Measurements from ENCODE around the gene PRR20B. TPM values are rescaled to one million over a fixed set of nuclear protein-coding genes. Genes with fewer than 3 reads are reported as not detected.
"Not testable (repeated sequence)": the region's sequence is repeated elsewhere in the genome, so short reads cannot be mapped to it uniquely, and the experiment has no call there.

The PRR20B gene
- polyA plus RNA-seq, 1 of the 3 experiments (the other 2 are of a cell fraction) = not detected

DNA sequence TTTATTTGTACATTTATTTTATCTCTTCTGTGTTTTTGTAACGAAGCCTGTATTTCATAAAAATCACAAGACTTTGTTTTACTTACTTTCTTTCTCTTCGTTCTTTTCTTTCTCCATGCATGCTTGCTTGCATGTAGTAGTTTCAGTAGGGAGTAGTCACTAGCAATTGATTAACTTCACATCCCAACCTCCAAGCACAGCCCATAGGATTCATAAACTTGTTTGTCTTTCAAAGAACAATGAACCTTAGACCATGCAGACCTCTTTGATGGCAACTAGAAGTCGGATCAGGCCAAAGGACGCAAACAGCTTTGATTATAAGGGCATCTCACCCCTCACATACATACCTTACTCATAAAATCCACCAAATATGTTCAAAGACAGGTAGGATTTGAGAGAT, 9.7 kb upstream of the PRR20B start:
- TF ChIP-seq, protein P1, sequence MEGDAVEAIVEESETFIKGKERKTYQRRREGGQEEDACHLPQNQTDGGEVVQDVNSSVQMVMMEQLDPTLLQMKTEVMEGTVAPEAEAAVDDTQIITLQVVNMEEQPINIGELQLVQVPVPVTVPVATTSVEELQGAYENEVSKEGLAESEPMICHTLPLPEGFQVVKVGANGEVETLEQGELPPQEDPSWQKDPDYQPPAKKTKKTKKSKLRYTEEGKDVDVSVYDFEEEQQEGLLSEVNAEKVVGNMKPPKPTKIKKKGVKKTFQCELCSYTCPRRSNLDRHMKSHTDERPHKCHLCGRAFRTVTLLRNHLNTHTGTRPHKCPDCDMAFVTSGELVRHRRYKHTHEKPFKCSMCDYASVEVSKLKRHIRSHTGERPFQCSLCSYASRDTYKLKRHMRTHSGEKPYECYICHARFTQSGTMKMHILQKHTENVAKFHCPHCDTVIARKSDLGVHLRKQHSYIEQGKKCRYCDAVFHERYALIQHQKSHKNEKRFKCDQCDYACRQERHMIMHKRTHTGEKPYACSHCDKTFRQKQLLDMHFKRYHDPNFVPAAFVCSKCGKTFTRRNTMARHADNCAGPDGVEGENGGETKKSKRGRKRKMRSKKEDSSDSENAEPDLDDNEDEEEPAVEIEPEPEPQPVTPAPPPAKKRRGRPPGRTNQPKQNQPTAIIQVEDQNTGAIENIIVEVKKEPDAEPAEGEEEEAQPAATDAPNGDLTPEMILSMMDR (IDR thresholded peaks at IDR 0.05) = no peak
- no peak for TF ChIP-seq MXI1 (IDR thresholded peaks at IDR 0.05; ENCODE audit: low read depth, low read length)
- TF ChIP-seq MEF2A (IDR thresholded peaks at IDR 0.05; ENCODE audit: borderline replicate concordance, low read depth) = no peak
- TF ChIP-seq YY1 (IDR thresholded peaks at IDR 0.05; ENCODE audit: low read depth) = no peak
- TF ChIP-seq EP300 (IDR thresholded peaks at IDR 0.05; ENCODE audit: borderline replicate concordance in 1 of 2, low read depth in 1 of 2, low read length in 1 of 2) = no peak
- no peak for TF ChIP-seq RAD21 (IDR thresholded peaks at IDR 0.05; ENCODE audit: low read length)
- no peak for TF ChIP-seq RFX5 (IDR thresholded peaks at IDR 0.05; ENCODE audit: low read length)
- no peak for TF ChIP-seq SIN3A (IDR thresholded peaks at IDR 0.05; ENCODE audit: borderline replicate concordance, low read depth, low read length)
- no peak for TF ChIP-seq TAF1 (IDR thresholded peaks at IDR 0.05; ENCODE audit: borderline replicate concordance, low read depth, low read length)
- no peaks in the 10 kb centered on the region for H3K79me2 ChIP-seq (ENCODE audit: insufficient read depth)
- no peak overlapping the region for H3K27ac ChIP-seq (ENCODE audit: low read depth in 2 of 2, low read length in 1 of 2)
- POLR2A ChIA-PET = no interaction called here
- no peak overlapping the region for H3K4me2 ChIP-seq
- H3K36me3 ChIP-seq (replicated peaks in 1 of 2; ENCODE audit: control insufficient read depth in 1 of 2, insufficient read depth in 2 of 2, low read length in 1 of 2) = no peaks in the 10 kb centered on the region
- H3K27me3 ChIP-seq (ENCODE audit: insufficient read depth) = no peaks in the 10 kb centered on the region
- no peak for DNase-seq
- CTCF ChIA-PET = no interaction called here
- H2AFZ ChIP-seq (ENCODE audit: low read depth) = no peak overlapping the region
- no peak overlapping the region for H3K9ac ChIP-seq
- no peaks in the 10 kb centered on the region for H4K20me1 ChIP-seq (ENCODE audit: insufficient read depth)
- H3K9me2 ChIP-seq = no peaks in the 10 kb centered on the region
- H3K4me3 ChIP-seq (ENCODE audit: low read depth in 2 of 2, low read length in 1 of 2) = no peak overlapping the region
- H3K4me1 ChIP-seq (ENCODE audit: control insufficient read depth in 1 of 2, insufficient read depth in 2 of 2, low read depth in 1 of 2, low read length in 1 of 2) = no peaks in the 10 kb centered on the region
- no peaks in the 10 kb centered on the region for H3F3A ChIP-seq (replicated peaks; ENCODE audit: insufficient read depth)
- H3K9me3 ChIP-seq = no peaks in the 10 kb centered on the region
- 2% methylated on average over 4 of the region's 4 CpGs for WGBS (ENCODE audit: low lambda C conversion rate)

GRCh38 chr13:57138988-57139387, 8.3 kb upstream of the PRR20B start:
- Histone ChIP-seq H3K4me2 (no peak overlapping the region), H3K4me3 (ENCODE audit: low read depth in 2 of 2, low read length in 1 of 2) (no peak overlapping the region), H3K9me2 (no peaks in the 10 kb centered on the region), H2AFZ (ENCODE audit: low read depth) (no peak overlapping the region), H3K79me2 (ENCODE audit: insufficient read depth) (no peaks in the 10 kb centered on the region), H3K27me3 (ENCODE audit: insufficient read depth) (no peaks in the 10 kb centered on the region), H3K36me3 (replicated peaks in 1 of 2; ENCODE audit: control insufficient read depth in 1 of 2, insufficient read depth in 2 of 2, low read length in 1 of 2) (no peaks in the 10 kb centered on the region), H3K9me3 (no peaks in the 10 kb centered on the region), H3K9ac (no peak overlapping the region), H3K4me1 (ENCODE audit: control insufficient read depth in 1 of 2, insufficient read depth in 2 of 2, low read depth in 1 of 2, low read length in 1 of 2) (no peaks in the 10 kb centered on the region), H4K20me1 (ENCODE audit: insufficient read depth) (no peaks in the 10 kb centered on the region), H3F3A (replicated peaks; ENCODE audit: insufficient read depth) (no peaks in the 10 kb centered on the region), H3K27ac (ENCODE audit: low read depth in 2 of 2, low read length in 1 of 2) (no peak overlapping the region)
- 22% methylated on average over 5 of the region's 5 CpGs for WGBS (ENCODE audit: low lambda C conversion rate)
- no peak for DNase-seq
- TF ChIP-seq RCOR1 (IDR thresholded peaks at IDR 0.05; ENCODE audit: low read length) (no peak), REST (IDR thresholded peaks at IDR 0.05; ENCODE audit: low read depth, low read length) (no peak), NFIC (IDR thresholded peaks at IDR 0.05; ENCODE audit: borderline replicate concordance) (no peak)
- CTCF ChIA-PET = no interaction called here
- POLR2A ChIA-PET = no interaction called here

DNA sequence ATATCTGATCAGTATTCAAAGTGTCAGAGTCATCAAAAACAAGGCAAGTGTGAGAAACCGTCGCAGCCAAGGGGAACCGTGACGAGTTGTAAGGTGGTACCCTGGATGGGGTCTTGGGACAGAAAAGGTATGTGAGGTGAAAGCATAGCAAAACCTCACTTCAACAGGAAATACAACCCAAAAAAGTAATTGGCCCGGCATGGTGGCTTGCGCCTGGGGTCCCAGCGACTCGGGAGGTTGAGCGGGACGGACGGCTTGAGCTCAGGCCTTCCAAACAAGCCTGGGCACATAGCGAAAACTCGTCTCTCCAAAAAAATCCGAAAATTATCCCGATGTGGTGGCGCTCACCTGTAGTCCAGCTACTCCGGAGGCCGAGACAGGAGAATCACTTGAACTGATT, 7.5 kb upstream of the PRR20B start:
- H3K4me2 ChIP-seq; DNase-seq; CTCF ChIA-PET; H3K79me2 ChIP-seq (ENCODE audit: insufficient read depth); H2AFZ ChIP-seq (ENCODE audit: low read depth); H3K4me3 ChIP-seq (ENCODE audit: low read depth in 2 of 2, low read length in 1 of 2); H3K9me2 ChIP-seq; H3F3A ChIP-seq (replicated peaks; ENCODE audit: insufficient read depth); POLR2A ChIA-PET; H3K27ac ChIP-seq (ENCODE audit: low read depth in 2 of 2, low read length in 1 of 2); H3K27me3 ChIP-seq (ENCODE audit: insufficient read depth); H4K20me1 ChIP-seq (ENCODE audit: insufficient read depth); H3K36me3 ChIP-seq (replicated peaks in 1 of 2; ENCODE audit: control insufficient read depth in 1 of 2, insufficient read depth in 2 of 2, low read length in 1 of 2); H3K9ac ChIP-seq; H3K4me1 ChIP-seq (ENCODE audit: control insufficient read depth in 1 of 2, insufficient read depth in 2 of 2, low read depth in 1 of 2, low read length in 1 of 2); H3K9me3 ChIP-seq: not testable (repeated sequence)
- WGBS (ENCODE audit: low lambda C conversion rate) = 49% methylated on average over 5 of the region's 18 CpGs

DNA sequence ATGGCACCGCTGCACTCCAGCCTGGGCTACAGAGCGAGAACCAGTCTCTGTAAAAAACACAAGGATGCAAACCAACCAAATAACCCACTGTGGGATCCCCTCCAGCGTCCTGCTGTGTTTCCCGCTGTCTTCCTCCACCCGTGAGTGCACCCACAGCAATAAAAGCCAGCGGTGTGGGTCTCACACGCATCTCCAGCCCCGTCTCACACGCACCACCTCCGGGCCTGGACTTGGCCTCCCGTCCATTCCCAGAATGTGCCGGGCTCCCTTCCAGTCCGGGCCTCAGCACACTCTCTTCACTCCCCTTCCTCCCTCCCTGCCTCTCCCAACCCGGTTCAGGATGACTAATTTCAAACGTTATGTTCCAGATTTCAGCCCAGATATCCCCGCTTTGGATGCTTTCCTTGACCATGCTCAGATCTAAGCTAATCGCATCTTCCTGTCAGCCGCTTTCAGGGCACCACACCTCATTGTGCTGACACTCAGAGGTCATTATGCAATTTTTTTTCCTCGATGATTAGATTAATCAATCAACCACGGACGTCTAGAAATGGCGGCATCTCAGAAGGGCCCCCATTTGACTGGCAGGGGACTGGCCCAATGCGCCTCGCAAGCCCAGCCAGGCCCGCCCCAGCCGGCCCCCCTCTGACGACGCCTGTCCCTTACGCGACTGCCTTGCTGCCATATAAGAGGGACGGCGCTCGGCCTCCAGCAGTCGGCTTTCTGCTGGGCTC, 6.9 kb upstream of the PRR20B start, which contains the start of gene PRR20A:
Gene PRR20A (plus strand): TSS at position 684 of the 734 bp plus-strand sequence. CDS start 387 bp downstream, outside the sequence.
- H3K9me3 ChIP-seq; H3K4me2 ChIP-seq; H3K4me1 ChIP-seq (ENCODE audit: control insufficient read depth in 1 of 2, insufficient read depth in 2 of 2, low read depth in 1 of 2, low read length in 1 of 2); H3K9me2 ChIP-seq; H3K27ac ChIP-seq (ENCODE audit: low read depth in 2 of 2, low read length in 1 of 2); CTCF ChIA-PET; POLR2A ChIA-PET; H3F3A ChIP-seq (replicated peaks; ENCODE audit: insufficient read depth); H3K36me3 ChIP-seq (replicated peaks in 1 of 2; ENCODE audit: control insufficient read depth in 1 of 2, insufficient read depth in 2 of 2, low read length in 1 of 2); H3K27me3 ChIP-seq (ENCODE audit: insufficient read depth); H3K4me3 ChIP-seq (ENCODE audit: low read depth in 2 of 2, low read length in 1 of 2); H4K20me1 ChIP-seq (ENCODE audit: insufficient read depth); H3K79me2 ChIP-seq (ENCODE audit: insufficient read depth); DNase-seq; H3K9ac ChIP-seq; H2AFZ ChIP-seq (ENCODE audit: low read depth): not testable (repeated sequence)
- WGBS (ENCODE audit: low lambda C conversion rate) = 44% methylated on average over 13 of the region's 34 CpGs

Measured in SK-N-SH (cell line).